Astrocyte (in vitro differentiated cells and primary cell): ENCODE data around the gene IDI1.

ENCODE experiments used
- CTCF ChIP-seq: IDR thresholded peaks from 2 replicates; pipeline ENCODE4 v1.5.1; 2011; ENCODE audit warnings: low read depth, mild to moderate bottlenecking, inconsistent platforms, low read length, moderate library complexity; ENCODE audit not compliant: insufficient read depth
- EZH2 ChIP-seq: IDR thresholded peaks from 2 replicates; pipeline ENCODE4 v1.6.1; 2012; ENCODE audit warnings: mild to moderate bottlenecking, low read length, inconsistent platforms; ENCODE audit not compliant: insufficient read depth

DNA sequence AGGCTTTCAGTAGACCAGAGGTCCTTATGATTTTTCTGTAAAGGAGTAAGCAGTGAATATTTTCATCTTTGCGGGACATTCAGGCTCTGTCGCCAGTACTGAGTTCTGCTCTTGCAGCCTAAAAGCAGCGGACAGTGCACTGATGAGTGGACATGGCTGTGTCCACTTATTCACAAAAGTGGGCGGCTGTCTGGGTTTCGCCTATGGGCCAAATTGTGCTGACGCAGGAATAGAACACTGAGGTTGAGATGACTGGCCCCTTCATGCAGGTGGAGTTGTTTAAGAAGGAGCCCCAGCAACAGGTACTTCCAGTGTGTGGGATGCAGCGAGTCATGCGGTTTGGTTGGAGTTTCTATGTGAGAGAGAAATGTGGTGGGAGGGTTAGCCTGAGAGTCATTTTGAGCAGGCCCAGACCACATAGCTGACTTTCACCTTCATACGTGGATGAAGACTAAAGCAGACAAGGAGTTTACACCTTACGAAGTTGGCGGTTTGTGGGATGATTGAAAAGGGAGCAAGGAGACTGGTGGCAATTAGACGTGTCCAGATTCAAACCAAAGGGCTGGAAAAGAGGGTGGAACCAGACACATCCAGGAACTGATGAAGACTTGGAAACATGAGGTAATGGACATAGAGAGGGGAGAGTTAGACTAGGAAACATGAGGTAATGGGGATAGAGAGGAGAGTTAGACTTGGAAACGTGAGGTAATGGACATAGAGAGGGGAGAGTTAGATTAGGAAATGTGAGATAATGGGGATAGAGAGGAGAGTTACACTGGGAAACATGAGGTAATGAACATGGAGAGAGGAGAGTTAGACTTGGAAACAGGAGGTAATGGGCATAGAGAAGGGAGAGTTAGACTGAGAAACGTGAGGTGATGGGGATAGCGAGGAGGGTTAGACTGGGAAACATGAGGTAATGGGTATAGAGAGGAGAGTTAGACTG lies 45.5 kb upstream of the IDI1 start:
- TF ChIP-seq CTCF (no peak), EZH2 (no peak)
